OCI-LY7 (cell line): ENCODE results near the gene CHST11. TPM values are rescaled to one million over a fixed set of nuclear protein-coding genes. Genes with fewer than 3 reads are reported as not detected.

Experiments
- BruUV-seq: library from RNA; stranded (reverse); fragments of 400-500 nt; replicated peaks from 2 replicates; lab custom pipeline; 2021; lab: Mats Ljungman, UMichigan
- CTCF ChIA-PET: fragments of 300-600 bp; sonication (Branson Sonifier 250); formaldehyde crosslinking; loops from one replicate; lab custom pipeline; 2022; ENCODE audit warnings: antibody characterized with exemption; ENCODE audit not compliant: unreplicated experiment; lab: Charles Lee
- POLR2A ChIA-PET: fragments of 300-600 bp; sonication (Branson Sonifier 250); formaldehyde crosslinking; loops from one replicate; lab custom pipeline; 2022; ENCODE audit warnings: antibody characterized with exemption; lab: Charles Lee
- DNase-seq: peaks from one replicate; pipeline ENCODE4 v3.0.0-alpha.2; 2015; ENCODE audit warnings: low spot score
- H2AFZ ChIP-seq: fragments of 200-600 bp; sonication (generic), shearing (Covaris generic); 2 replicates; pipeline ENCODE4 v1.6.1; 2014; ENCODE audit warnings: mild to moderate bottlenecking, antibody characterized with exemption, low read length, moderate library complexity
- H3K27ac ChIP-seq: fragments of 200-600 bp; sonication (generic); 2 replicates; pipeline ENCODE4 v1.5.1; 2014; ENCODE audit warnings: mixed run types, low read depth, mild to moderate bottlenecking, moderate library complexity, low read length, inconsistent platforms; ENCODE audit not compliant: poor library complexity, severe bottlenecking
- H3K36me3 ChIP-seq: fragments of 200-600 bp; sonication (generic); 2 replicates; pipeline ENCODE4 v1.6.1; 2014; ENCODE audit warnings: mild to moderate bottlenecking, antibody characterized with exemption, low read length, moderate library complexity, mixed read lengths; ENCODE audit not compliant: insufficient read depth
- H3K4me1 ChIP-seq: fragments of 200-600 bp; sonication (generic); 2 replicates; pipeline ENCODE4 v1.5.1; 2014; ENCODE audit warnings: mild to moderate bottlenecking, low read length; ENCODE audit not compliant: insufficient read depth, poor library complexity, severe bottlenecking
- H3K4me2 ChIP-seq: fragments of 200-600 bp; sonication (generic); 2 replicates; pipeline ENCODE4 v1.6.1; 2014; ENCODE audit warnings: mild to moderate bottlenecking, low read length
- H3K4me3 ChIP-seq: fragments of 200-600 bp; sonication (generic); 2 replicates; pipeline ENCODE4 v1.5.1; 2014; ENCODE audit warnings: mild to moderate bottlenecking, low read depth, low read length; ENCODE audit not compliant: poor library complexity, severe bottlenecking
- H3K79me2 ChIP-seq: fragments of 200-600 bp; sonication (generic); 2 replicates; pipeline ENCODE4 v1.6.1; 2016; ENCODE audit warnings: low read depth, mild to moderate bottlenecking, low read length, moderate library complexity, mixed read lengths; ENCODE audit not compliant: insufficient read depth
- H3K9me2 ChIP-seq: fragments of 200-600 bp; sonication (generic); 2 replicates; pipeline ENCODE4 v1.6.1; 2016; ENCODE audit warnings: mild to moderate bottlenecking, low read length, mixed read lengths; ENCODE audit not compliant: insufficient read depth
- H3K9me3 ChIP-seq: fragments of 200-600 bp; sonication (generic); 2 replicates; pipeline ENCODE4 v1.6.1; 2014; ENCODE audit warnings: mild to moderate bottlenecking, mixed run types, low read length, mixed read lengths
- H4K20me1 ChIP-seq: fragments of 200-600 bp; sonication (generic); 2 replicates; pipeline ENCODE4 v1.6.1; 2014; ENCODE audit warnings: mild to moderate bottlenecking, antibody characterized with exemption, low read length, moderate library complexity, mixed read lengths; ENCODE audit not compliant: insufficient read depth
- CTCF ChIP-seq: fragments of 200-600 bp; sonication (generic); conservative IDR thresholded peaks from 2 replicates; pipeline ENCODE4 v1.5.1; 2014; ENCODE audit warnings: mild to moderate bottlenecking, antibody characterized with exemption, low read length, moderate library complexity, mixed read lengths
- EZH2phosphoT487 ChIP-seq: fragments of 200-600 bp; sonication (generic); IDR thresholded peaks from 2 replicates; pipeline ENCODE4 v1.6.1; 2018; ENCODE audit warnings: low read depth, borderline replicate concordance, mild to moderate bottlenecking, mixed run types, antibody characterized with exemption, low read length, moderate library complexity, mixed read lengths
- intact Hi-C: fragments of 100-400 bp; cut with micrococcal nuclease; formaldehyde crosslinking; loops from one replicate; pipeline ENCODE4 v1.10.0; 2022; ENCODE audit not compliant: unreplicated experiment
- total RNA-seq, 2 experiments: library from RNA; depleted of rRNA in 1 of 2; stranded (reverse); fragments of >200 nt in 1 of 2; shearing (Covaris generic) in 1 of 2; gene quantifications; 2 replicates each; pipeline ENCODE4 v1.2.3, GENCODE V29; 2014 to 2022

CHST11 gene
- total RNA-seq, 2 experiments from 2014 or later = 15.2 to 41.6 TPM

- POLR2A ChIA-PET = no interaction called here
- peaks cover 4% of the 10 kb centered on the region for H3K4me1 ChIP-seq
- no peaks in the 10 kb centered on the region for H3K9me3 ChIP-seq
- no TSS peak for BruUV-seq
- intact Hi-C loops = no loop called here
- CTCF ChIA-PET = no interaction called here
- no peak overlapping the region for H3K27ac ChIP-seq
- peaks cover 12% of the 10 kb centered on the region for H3K36me3 ChIP-seq
- H3K4me3 ChIP-seq = no peak overlapping the region
- H3K4me2 ChIP-seq = no peak overlapping the region
- H3K9me2 ChIP-seq = no peaks in the 10 kb centered on the region
- no peaks in the 10 kb centered on the region for H3K79me2 ChIP-seq
- TF ChIP-seq CTCF (no peak), EZH2phosphoT487 (no peak)
- H2AFZ ChIP-seq = no peak overlapping the region
- no peak for DNase-seq
- H4K20me1 ChIP-seq = no peaks in the 10 kb centered on the region
Observed at GRCh38 chr12:104649217-104649824, 192.6 kb downstream of the CHST11 start.

- intact Hi-C loops = no loop called here
Observed at GRCh38 chr12:104649921-104650320, 193.2 kb downstream of the CHST11 start.

More at GRCh38 chr12:104649921-104650320, 193.2 kb downstream of the CHST11 start:
- peaks cover 12% of the 10 kb centered on the region for H3K36me3 ChIP-seq
- H2AFZ ChIP-seq = no peak overlapping the region
- no peaks in the 10 kb centered on the region for H3K9me3 ChIP-seq
- no peak overlapping the region for H3K4me2 ChIP-seq
- H3K4me3 ChIP-seq = no peak overlapping the region
- H3K27ac ChIP-seq = no peak overlapping the region
- ChIA-PET POLR2A (no interaction called here), CTCF (no interaction called here)
- no TSS peak for BruUV-seq
- DNase-seq = no peak
- no peaks in the 10 kb centered on the region for H3K9me2 ChIP-seq
- H3K4me1 ChIP-seq = no peaks in the 10 kb centered on the region
- no peaks in the 10 kb centered on the region for H4K20me1 ChIP-seq
- no peaks in the 10 kb centered on the region for H3K79me2 ChIP-seq
- TF ChIP-seq EZH2phosphoT487 (no peak), CTCF (no peak)
